SK-N-SH (cell line): ENCODE results near the gene C2CD4D.

ENCODE experiments used
- CTCF ChIP-seq: fragments of 200-600 bp; sonication (generic); IDR thresholded peaks from 2 replicates; pipeline ENCODE4 v1.6.1; 2017; ENCODE audit warnings: antibody characterized with exemption, mild to moderate bottlenecking, moderate library complexity
- EP300 ChIP-seq, 2 experiments: IDR thresholded peaks; 2 replicates each; pipeline versions ENCODE4 v1.4.0 to v1.6.1; 2012; ENCODE audit warnings: borderline replicate concordance in 1 of 2, low read depth in 1 of 2, low read length in 1 of 2
- EZH2phosphoT487 ChIP-seq: fragments of 200-600 bp; sonication (generic); IDR thresholded peaks from 2 replicates; pipeline ENCODE4 v1.6.1; 2017; ENCODE audit warnings: low read depth, mixed run types, mild to moderate bottlenecking, antibody characterized with exemption, moderate library complexity, borderline replicate concordance
- GATA2 ChIP-seq: sonication (generic); formaldehyde crosslinking; IDR thresholded peaks from 2 replicates; pipeline ENCODE4 v1.5.0; 2020; ENCODE audit warnings: mild to moderate bottlenecking, missing genetic modification reagents
- MXI1 ChIP-seq: IDR thresholded peaks from 2 replicates; pipeline ENCODE4 v1.6.1; 2012; ENCODE audit warnings: mild to moderate bottlenecking, low read depth, low read length, improper control_type of control experiment
- NRF1 ChIP-seq: IDR thresholded peaks from 2 replicates; pipeline ENCODE4 v1.6.1; 2012; ENCODE audit warnings: low read depth, mild to moderate bottlenecking, low read length
- REST ChIP-seq: IDR thresholded peaks from 2 replicates; pipeline ENCODE4 v1.6.1; 2012; ENCODE audit warnings: mild to moderate bottlenecking, low read depth, low read length, moderate library complexity
- SMC3 ChIP-seq: IDR thresholded peaks from 2 replicates; pipeline ENCODE4 v1.6.1; 2012; ENCODE audit warnings: low read depth, low read length, improper control_type of control experiment
- TAF1 ChIP-seq: IDR thresholded peaks from 2 replicates; pipeline ENCODE4 v1.6.1; 2012; ENCODE audit warnings: low read depth, mild to moderate bottlenecking, low read length, moderate library complexity, borderline replicate concordance

GRCh38 chr1:151798571-151798970, 41.0 kb downstream of the C2CD4D start:
- TF ChIP-seq SMC3 (no peak), CTCF (no peak), NRF1 (no peak), EP300 (IDR thresholded peaks at IDR 0.05; ENCODE audit: borderline replicate concordance in 1 of 2, low read depth in 1 of 2, low read length in 1 of 2) (no peak), EZH2phosphoT487 (no peak), GATA2 (CRISPR knock-in tag) (no peak), TAF1 (no peak), MXI1 (no peak), REST (no peak)
